GM06990 (cell line): ENCODE data around the gene GNA14.
"Not testable (repeated sequence)": the region's sequence is repeated elsewhere in the genome, so short reads cannot be mapped to it uniquely, and the experiment has no call there.

Experiments
- DNase-seq: peaks from one replicate; pipeline ENCODE4 v3.0.0-alpha.2; 2011; ENCODE audit not compliant: insufficient read length; ENCODE audit errors: extremely low read depth
- H3K27me3 ChIP-seq: replicated peaks from 2 replicates; pipeline ENCODE4 v1.6.0; 2011; ENCODE audit warnings: low read length; ENCODE audit not compliant: control insufficient read depth, insufficient read depth
- H3K36me3 ChIP-seq: 2 replicates; pipeline ENCODE4 v1.5.1; 2011; ENCODE audit warnings: low read length; ENCODE audit not compliant: control insufficient read depth, insufficient read depth
- H3K4me3 ChIP-seq: replicated peaks from 2 replicates; pipeline ENCODE4 v1.5.1; 2011; ENCODE audit warnings: low read depth, mild to moderate bottlenecking, control low read depth, low read length
- TF ChIP-seq, protein P1 (sequence below): IDR thresholded peaks from 2 replicates; pipeline ENCODE4 v1.5.1; 2011; ENCODE audit warnings: low read length, control low read depth, mild to moderate bottlenecking, inconsistent platforms; ENCODE audit not compliant: insufficient read depth, poor library complexity, severe bottlenecking

Gene GNA14

DNA sequence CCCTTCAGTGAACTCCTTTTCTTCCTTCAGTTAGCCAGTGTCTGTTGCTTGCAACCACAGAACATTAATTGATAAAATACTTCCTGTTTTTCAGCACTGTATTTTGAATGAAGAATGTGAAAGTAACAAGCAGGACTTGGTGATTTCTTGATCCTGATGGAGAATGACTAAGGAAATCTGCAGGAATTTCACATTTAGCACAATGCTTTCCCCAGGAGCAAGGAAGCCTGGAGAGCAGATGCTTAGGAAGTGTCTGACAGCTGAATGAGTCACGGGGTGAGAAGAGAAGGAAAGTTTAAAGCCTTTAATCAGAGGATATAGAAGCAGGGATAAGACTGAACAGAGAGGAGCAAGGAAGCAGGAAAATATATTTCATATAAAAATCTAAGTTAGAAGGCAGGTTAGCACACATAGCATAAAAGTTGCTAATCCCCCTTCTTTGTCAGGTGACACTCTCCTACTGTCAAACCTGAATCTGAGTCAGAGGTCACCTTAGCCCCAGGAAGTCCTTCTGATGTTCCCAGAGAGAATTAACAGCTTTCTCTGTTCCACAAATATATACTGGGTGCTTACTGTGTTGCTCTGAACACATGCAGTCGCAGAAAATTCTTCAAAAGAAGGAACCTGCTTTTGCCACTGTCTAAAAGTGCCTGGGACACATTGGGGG is 59.7 kb downstream of the GNA14 start:
- TF ChIP-seq, protein P1, sequence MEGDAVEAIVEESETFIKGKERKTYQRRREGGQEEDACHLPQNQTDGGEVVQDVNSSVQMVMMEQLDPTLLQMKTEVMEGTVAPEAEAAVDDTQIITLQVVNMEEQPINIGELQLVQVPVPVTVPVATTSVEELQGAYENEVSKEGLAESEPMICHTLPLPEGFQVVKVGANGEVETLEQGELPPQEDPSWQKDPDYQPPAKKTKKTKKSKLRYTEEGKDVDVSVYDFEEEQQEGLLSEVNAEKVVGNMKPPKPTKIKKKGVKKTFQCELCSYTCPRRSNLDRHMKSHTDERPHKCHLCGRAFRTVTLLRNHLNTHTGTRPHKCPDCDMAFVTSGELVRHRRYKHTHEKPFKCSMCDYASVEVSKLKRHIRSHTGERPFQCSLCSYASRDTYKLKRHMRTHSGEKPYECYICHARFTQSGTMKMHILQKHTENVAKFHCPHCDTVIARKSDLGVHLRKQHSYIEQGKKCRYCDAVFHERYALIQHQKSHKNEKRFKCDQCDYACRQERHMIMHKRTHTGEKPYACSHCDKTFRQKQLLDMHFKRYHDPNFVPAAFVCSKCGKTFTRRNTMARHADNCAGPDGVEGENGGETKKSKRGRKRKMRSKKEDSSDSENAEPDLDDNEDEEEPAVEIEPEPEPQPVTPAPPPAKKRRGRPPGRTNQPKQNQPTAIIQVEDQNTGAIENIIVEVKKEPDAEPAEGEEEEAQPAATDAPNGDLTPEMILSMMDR = no peak
- Histone ChIP-seq H3K4me3 (no peak overlapping the region), H3K27me3 (no peaks in the 10 kb centered on the region; the same call in 1 of the 2 replicates), H3K36me3 (no peaks in the 10 kb centered on the region)
- DNase-seq = no peak

DNA sequence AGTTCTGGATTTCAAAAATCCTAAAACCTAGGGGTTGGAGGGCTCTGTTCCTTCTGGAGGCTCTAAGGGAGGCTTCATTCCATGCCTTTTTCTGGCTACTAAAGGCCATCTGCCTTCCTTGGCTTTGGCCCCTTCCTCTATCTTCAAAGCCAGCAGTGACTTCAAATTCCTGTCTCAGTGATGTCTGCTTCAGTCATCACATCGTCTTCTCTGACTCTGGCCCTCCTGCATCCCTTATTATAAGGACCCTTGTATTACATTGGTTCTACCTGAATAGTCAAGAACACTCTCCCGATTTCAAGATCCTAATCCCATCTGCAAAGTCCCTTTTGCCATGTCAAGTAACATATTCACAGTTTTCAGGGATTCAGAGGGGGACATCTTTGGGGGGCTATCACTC is 60.3 kb downstream of the GNA14 start:
- TF ChIP-seq, protein P1 = no peak
- no peak overlapping the region for H3K4me3 ChIP-seq
- no peaks in the 10 kb centered on the region for H3K36me3 ChIP-seq
- DNase-seq = no peak
- H3K27me3 ChIP-seq = no peaks in the 10 kb centered on the region; the same call in 1 of the 2 replicates

DNA sequence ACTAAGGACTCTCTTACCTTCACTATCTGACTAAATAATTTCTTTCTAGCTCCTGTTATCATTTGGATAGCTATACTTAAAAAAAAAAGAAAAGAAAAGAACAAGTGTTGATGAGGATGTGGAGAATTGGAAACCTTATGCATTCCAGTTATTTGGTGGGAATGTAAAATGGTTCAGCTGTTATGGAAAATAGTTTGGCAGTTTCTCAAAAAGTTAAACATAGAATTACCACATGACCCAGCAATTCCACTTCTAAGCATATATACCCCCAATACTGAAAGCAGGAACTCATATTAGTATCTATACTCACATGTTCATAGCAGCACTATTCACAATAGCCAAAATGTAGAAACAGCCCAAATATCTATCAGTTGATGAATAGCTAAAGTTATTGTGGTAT is 61.1 kb downstream of the GNA14 start:
- H3K27me3 ChIP-seq = no peaks in the 10 kb centered on the region; the same call in 1 of the 2 replicates
- H3K36me3 ChIP-seq = no peaks in the 10 kb centered on the region
- TF ChIP-seq, protein P1 = no peak
- H3K4me3 ChIP-seq = no peak overlapping the region
- no peak for DNase-seq

DNA sequence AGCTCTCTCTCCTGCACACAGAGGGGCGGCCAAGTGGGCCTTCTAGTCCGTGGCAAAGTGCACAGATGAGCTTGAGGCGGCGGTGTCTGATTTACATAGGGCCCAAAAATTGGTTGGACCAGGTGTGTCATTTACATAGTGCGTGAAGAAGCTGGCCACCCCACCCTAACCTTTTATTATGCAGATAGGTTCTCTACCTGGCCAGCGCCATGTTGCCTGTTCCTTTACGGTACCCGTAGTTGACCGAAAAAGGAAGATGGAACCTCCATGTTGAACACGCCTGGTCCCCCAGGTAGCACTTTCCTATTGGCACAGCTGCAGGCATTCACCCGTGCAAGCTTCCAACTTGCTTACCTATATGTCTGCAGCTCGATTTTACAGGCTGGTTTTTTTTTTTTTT is 61.5 kb downstream of the GNA14 start:
- no peak for DNase-seq
- Histone ChIP-seq H3K27me3 (no peaks in the 10 kb centered on the region; the same call in 1 of the 2 replicates), H3K36me3 (no peaks in the 10 kb centered on the region), H3K4me3 (no peak overlapping the region)
- TF ChIP-seq, protein P1 = no peak

DNA sequence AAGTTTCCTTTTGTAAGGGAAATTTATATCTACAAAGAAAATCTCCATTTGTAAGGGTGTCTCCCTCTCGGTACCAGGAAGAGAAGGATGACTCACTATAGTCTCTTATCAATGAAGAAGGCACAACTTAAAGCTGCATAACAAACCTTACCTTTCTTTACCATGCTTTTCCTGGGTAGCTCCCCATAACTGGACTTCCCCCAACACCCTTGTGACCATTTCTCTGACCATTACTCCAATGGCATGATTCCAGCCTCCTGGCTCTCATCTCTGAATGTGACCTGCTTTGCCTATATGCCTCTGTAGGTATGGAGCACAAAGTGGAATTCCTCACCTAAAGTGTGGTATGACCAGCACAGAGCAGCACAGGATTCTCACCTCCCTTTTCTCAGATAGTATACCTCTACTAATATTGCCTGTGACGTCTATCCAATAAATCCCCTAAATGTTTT is 62.8 kb downstream of the GNA14 start:
- no peak for DNase-seq
- Histone ChIP-seq H3K27me3 (no peaks in the 10 kb centered on the region; the same call in 1 of the 2 replicates), H3K4me3 (no peak overlapping the region), H3K36me3 (no peaks in the 10 kb centered on the region)
- TF ChIP-seq, protein P1 = no peak

DNA sequence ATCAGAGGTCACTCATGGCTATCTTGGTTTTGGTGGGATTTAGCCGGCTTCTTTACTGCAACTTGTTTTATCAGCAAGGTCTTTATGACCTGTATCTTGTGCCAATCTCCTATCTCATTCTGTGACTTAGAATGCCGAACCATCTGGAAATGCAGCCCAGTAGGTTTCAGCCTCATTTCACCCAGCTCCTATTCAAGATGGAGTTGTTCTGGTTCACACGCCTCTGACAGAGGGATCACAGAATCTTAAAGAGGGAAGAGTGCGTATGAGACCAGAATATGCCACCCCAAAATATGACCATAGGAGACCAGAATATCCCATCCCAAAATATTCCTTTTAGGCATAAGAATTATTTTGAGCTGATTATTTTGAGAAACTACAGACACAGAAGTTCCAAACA is 63.2 kb downstream of the GNA14 start:
- DNase-seq, H3K27me3 ChIP-seq, H3K4me3 ChIP-seq, H3K36me3 ChIP-seq: not testable (repeated sequence)
